ENCODE results near the gene DEPP1. TPM values are rescaled to one million over a fixed set of nuclear protein-coding genes. Genes with fewer than 3 reads are reported as not detected.

The DEPP1 gene
- total and polyA plus RNA-seq, 2 of the 13 experiments (the other 11 are each of a cell fraction or from before 2014, with no cell fraction given), result 14.8 to 270 TPM

GRCh38 chr10:44963772-44964633 lies 14.6 kb downstream of the DEPP1 start (continued):
- TF ChIP-seq ZNF142 (CRISPR knock-in tag; IDR thresholded peaks at IDR 0.05) (no peak), NR2F2 (IDR thresholded peaks at IDR 0.05; ENCODE audit: borderline replicate concordance, low read depth) (no peak), ZNF614 (CRISPR knock-in tag; IDR thresholded peaks at IDR 0.05; ENCODE audit: borderline replicate concordance) (peak; percentile 85; the same call in 1 of the 2 replicates), ZNF687 (CRISPR knock-in tag; IDR thresholded peaks at IDR 0.05) (peak; percentile 86), BRCA1 (CRISPR knock-in tag; IDR thresholded peaks at IDR 0.05) (no peak), HOXA3 (CRISPR knock-in tag; IDR thresholded peaks at IDR 0.05) (peak; percentile 64), PAXIP1 (CRISPR knock-in tag; conservative IDR thresholded peaks at IDR 0.05) (peak; percentile 70), THAP7 (CRISPR knock-in tag; IDR thresholded peaks at IDR 0.05) (0 out of 2 replicates have a peak, but pooled peaks have one; percentile 14), ZSCAN5A (CRISPR knock-in tag; IDR thresholded peaks at IDR 0.05; ENCODE audit: borderline replicate concordance) (no peak), HOXA5 (CRISPR knock-in tag; IDR thresholded peaks at IDR 0.05) (peak; percentile 67; the same call in 1 of the 2 replicates), SNAI1 (CRISPR knock-in tag; IDR thresholded peaks at IDR 0.05; ENCODE audit: borderline replicate concordance) (peak; percentile 67; the same call in 1 of the 2 replicates)
